Articular chondrocyte of knee joint (primary cell): ENCODE results near the gene CES1. TPM values are rescaled to one million over a fixed set of nuclear protein-coding genes. Genes with fewer than 3 reads are reported as not detected.

Experiments
- total RNA-seq: library from RNA; depleted of rRNA; stranded (reverse); fragments of >200 nt; gene quantifications from 2 replicates; pipeline ENCODE4 v1.2.3, GENCODE V29; 2012

Gene CES1
- 3.7 and 4.8 TPM in 2 replicates for total RNA-seq

GRCh38 chr16:55832773-55833691 lies at the start of gene CES1:
CES1 (minus strand) TSS chr16:55833096; CDS start chr16:55833055, 41 bp downstream.

GRCh38 chr16:55875273-55875672 lies 42.4 kb upstream of the CES1 start, which contains the start of gene CES5A:
CES5A (minus strand) TSS chr16:55875373; CDS start chr16:55875221, 152 bp downstream.

Other genes starting within 250 kb of the CES1 start
- not detected in 2 replicates for gene SLC6A2, start 177.1 kb downstream of the CES1 start, total RNA-seq
- gene CES5A, start 42.3 kb upstream of the CES1 start, total RNA-seq = not detected in 2 replicates